Uterus (tissue), 2 donors: Measurements from ENCODE around the gene COL5A1.

ENCODE experiments used
- CTCF ChIP-seq, 4 experiments: fragments of 200-600 bp in 2 of 4; fragments of 450-650 bp in 2 of 4; sonication (generic) in 2 of 4; IDR thresholded peaks; one replicate each; pipeline ENCODE4 v1.5.1; 2016 to 2019; ENCODE audit warnings: antibody characterized with exemption in 4 of 4, mild to moderate bottlenecking in 2 of 4, moderate library complexity in 1 of 4
- POLR2A ChIP-seq, 2 donors: fragments of 450-650 bp; IDR thresholded peaks; one replicate each; pipeline ENCODE4 v1.6.1; 2016; ENCODE audit warnings: antibody characterized with exemption in 2 of 2, mild to moderate bottlenecking in 1 of 2, moderate library complexity in 1 of 2

GRCh38 chr9:134855231-134855899 is 213.8 kb downstream of the COL5A1 start:
- TF ChIP-seq CTCF (IDR thresholded peaks at IDR 0.05) (no peak), POLR2A (IDR thresholded peaks at IDR 0.05) (no peak)
